AG08396 (cell line): Measurements from ENCODE around the gene MRPS23.

Experiments
- DNase-seq: peaks from one replicate; pipeline ENCODE4 v3.0.0; 2012; ENCODE audit warnings: low spot score, mixed read lengths

MRPS23 gene

DNA sequence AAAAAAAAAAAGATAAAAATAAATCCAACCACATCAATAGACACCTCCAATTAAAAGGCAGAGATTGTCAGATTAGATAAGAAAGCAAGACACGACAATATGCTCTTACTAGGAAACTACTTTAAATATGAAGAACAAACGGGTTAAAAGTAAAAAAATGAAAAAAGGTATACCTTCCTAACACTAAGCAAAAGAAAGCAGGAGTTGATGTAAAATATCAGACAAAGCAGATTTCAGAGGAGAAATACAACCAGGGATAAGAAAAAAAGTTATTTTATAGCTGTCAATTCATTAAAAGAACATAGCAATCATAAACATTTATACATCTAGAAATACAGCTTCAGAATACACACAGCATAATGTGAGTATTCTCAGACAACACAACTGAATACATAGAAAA, 55.0 kb downstream of the MRPS23 start:
- DNase-seq = no peak

DNA sequence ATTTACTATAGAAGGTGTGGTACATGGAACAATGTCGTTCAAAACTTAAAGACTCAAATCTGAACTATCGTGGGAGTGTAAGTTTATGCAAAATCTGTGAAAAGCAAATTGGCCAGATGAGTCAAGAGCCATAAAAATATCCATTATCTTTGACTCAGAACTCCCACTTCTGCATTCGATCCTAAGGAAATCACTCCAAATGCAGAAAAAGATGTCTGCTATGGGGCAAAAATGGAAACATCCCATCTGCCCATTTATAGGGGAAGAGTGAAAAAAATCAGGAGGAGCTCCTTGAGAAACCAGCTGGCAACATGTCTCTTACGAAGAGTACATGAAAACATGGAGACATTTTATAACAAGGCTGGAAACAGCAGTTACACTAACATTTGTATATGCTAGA, 61.1 kb downstream of the MRPS23 start:
- DNase-seq = no peak

DNA sequence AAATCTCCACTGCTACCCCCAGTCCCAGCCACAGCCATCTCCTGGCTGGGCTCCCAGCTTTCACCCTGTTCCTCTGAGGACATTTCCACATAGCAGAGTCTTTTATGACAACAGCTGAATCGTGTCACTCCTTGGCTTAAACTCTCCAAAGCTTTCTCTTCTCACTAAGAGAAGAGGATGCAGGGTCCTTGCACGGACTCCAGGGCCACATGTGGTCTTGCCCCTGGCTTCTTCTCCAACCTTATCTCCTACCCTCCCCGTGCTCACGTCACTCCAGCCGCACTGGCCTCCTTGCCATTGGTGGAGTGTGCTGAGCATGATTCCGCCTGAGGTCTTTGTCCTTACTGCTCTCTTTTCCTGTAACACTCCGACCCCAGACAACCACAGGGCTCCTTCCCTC, 64.8 kb downstream of the MRPS23 start:
- DNase-seq = no peak
